PFSK-1 (cell line): Measurements from ENCODE around the gene TUBA4B.

Experiments used
- FOXP2 ChIP-seq: optimal IDR thresholded peaks from 2 replicates; pipeline ENCODE3; 2011; ENCODE audit warnings: borderline replicate concordance, control low read depth, inconsistent platforms; ENCODE audit not compliant: insufficient read depth; ENCODE audit errors: extremely low read length, extremely low read depth
- POLR2AphosphoS5 ChIP-seq: IDR thresholded peaks from 2 replicates; pipeline ENCODE4 v1.6.1; 2012; ENCODE audit warnings: low read depth, mild to moderate bottlenecking, control low read depth, low read length, moderate library complexity
- REST ChIP-seq, 2 experiments: IDR thresholded peaks; 2 replicates each; pipeline versions ENCODE4 v1.6.1 to v1.8.0; 2011 to 2012; ENCODE audit warnings: low read depth in 2 of 2, low read length in 2 of 2, control low read depth in 1 of 2, inconsistent platforms in 1 of 2, mild to moderate bottlenecking in 1 of 2, moderate library complexity in 1 of 2; ENCODE audit not compliant: insufficient read depth in 1 of 2
- SIN3A ChIP-seq: IDR thresholded peaks from 2 replicates; pipeline ENCODE4 v1.6.1; 2012; ENCODE audit warnings: mild to moderate bottlenecking, low read length, moderate library complexity, borderline replicate concordance; ENCODE audit not compliant: insufficient read depth
- TAF1 ChIP-seq: IDR thresholded peaks from 2 replicates; pipeline ENCODE4 v1.6.1; 2012; ENCODE audit warnings: low read length, control low read depth, borderline replicate concordance; ENCODE audit not compliant: insufficient read depth

TUBA4B gene

GRCh38 chr2:219245899-219246230, 7.2 kb upstream of the TUBA4B start:
- TF ChIP-seq SIN3A, result no peak
- TF ChIP-seq REST (IDR thresholded peaks at IDR 0.05; ENCODE audit: insufficient read depth in 1 of 2, low read depth in 2 of 2, low read length in 2 of 2), result no peak
- no peak for TF ChIP-seq POLR2AphosphoS5
- TF ChIP-seq TAF1, result no peak
- no peak for TF ChIP-seq FOXP2

GRCh38 chr2:219246559-219246958, 6.5 kb upstream of the TUBA4B start:
- TF ChIP-seq TAF1 (no peak), REST (IDR thresholded peaks at IDR 0.05; ENCODE audit: insufficient read depth in 1 of 2, low read depth in 2 of 2, low read length in 2 of 2) (no peak), POLR2AphosphoS5 (no peak), FOXP2 (no peak)

GRCh38 chr2:219247678-219248642, 5.1 kb upstream of the TUBA4B start:
- TF ChIP-seq SIN3A (no peak), REST (IDR thresholded peaks at IDR 0.05; ENCODE audit: insufficient read depth in 1 of 2, low read depth in 2 of 2, low read length in 2 of 2) (no peak), FOXP2 (no peak), TAF1 (no peak), POLR2AphosphoS5 (no peak)

GRCh38 chr2:219248845-219249202, 4.2 kb upstream of the TUBA4B start:
- TF ChIP-seq TAF1, result no peak
- no peak for TF ChIP-seq SIN3A
- no peak for TF ChIP-seq REST (IDR thresholded peaks at IDR 0.05; ENCODE audit: insufficient read depth in 1 of 2, low read depth in 2 of 2, low read length in 2 of 2)
- TF ChIP-seq FOXP2, result no peak
- no peak for TF ChIP-seq POLR2AphosphoS5
